DOHH2 (cell line): ENCODE data around the gene RO60.
"Not testable (repeated sequence)": the region's sequence is repeated elsewhere in the genome, so short reads cannot be mapped to it uniquely, and the experiment has no call there.

Experiments used
- H3F3A ChIP-seq: fragments of 200-600 bp; sonication (generic), shearing (Covaris generic); 2 replicates; pipeline ENCODE4 v1.6.0; 2016; ENCODE audit warnings: antibody characterized with exemption, mild to moderate bottlenecking; ENCODE audit not compliant: control insufficient read depth, insufficient read depth
- H3K27ac ChIP-seq: fragments of 200-600 bp; sonication (generic); 2 replicates; pipeline ENCODE4 v1.5.1; 2014; ENCODE audit warnings: low read depth, mild to moderate bottlenecking, low read length, moderate library complexity
- H3K27me3 ChIP-seq: fragments of 200-600 bp; sonication (generic); 2 replicates; pipeline ENCODE4 v1.6.1; 2014; ENCODE audit warnings: mild to moderate bottlenecking, low read length, mixed read lengths; ENCODE audit not compliant: control insufficient read depth
- H3K36me3 ChIP-seq: fragments of 200-600 bp; sonication (generic); 2 replicates; pipeline ENCODE4 v1.6.1; 2014; ENCODE audit warnings: mild to moderate bottlenecking, low read length, moderate library complexity, mixed read lengths; ENCODE audit not compliant: control insufficient read depth
- H3K4me1 ChIP-seq: fragments of 200-600 bp; sonication (generic); 2 replicates; pipeline ENCODE4 v1.6.1; 2014; ENCODE audit warnings: mild to moderate bottlenecking, low read length, mixed read lengths; ENCODE audit not compliant: control insufficient read depth
- H3K4me2 ChIP-seq: fragments of 200-600 bp; sonication (generic); 2 replicates; pipeline ENCODE4 v1.6.0; 2014; ENCODE audit warnings: mild to moderate bottlenecking, low read length, moderate library complexity
- H3K4me3 ChIP-seq: fragments of 200-600 bp; sonication (generic); 2 replicates; pipeline ENCODE4 v1.5.1; 2014; ENCODE audit warnings: mild to moderate bottlenecking, low read length, mixed read lengths
- H3K79me2 ChIP-seq: fragments of 200-600 bp; sonication (generic); 2 replicates; pipeline ENCODE4 v1.6.1; 2014; ENCODE audit warnings: mild to moderate bottlenecking, low read length, mixed read lengths; ENCODE audit not compliant: control insufficient read depth
- H3K9me2 ChIP-seq: fragments of 200-600 bp; sonication (generic); replicated peaks from 2 replicates; pipeline ENCODE4 v1.6.1; 2014; ENCODE audit warnings: mild to moderate bottlenecking, low read length, mixed read lengths; ENCODE audit not compliant: control insufficient read depth
- H3K9me3 ChIP-seq: fragments of 200-600 bp; sonication (generic); 2 replicates; pipeline ENCODE4 v1.6.1; 2014; ENCODE audit warnings: antibody characterized with exemption, low read length, mixed read lengths; ENCODE audit not compliant: control insufficient read depth, insufficient read depth
- H4K20me1 ChIP-seq: fragments of 200-600 bp; sonication (generic); 2 replicates; pipeline ENCODE4 v1.6.0; 2014; ENCODE audit warnings: low read depth, mild to moderate bottlenecking, antibody characterized with exemption, low read length, moderate library complexity; ENCODE audit not compliant: control insufficient read depth, insufficient read depth
- CTCF ChIP-seq: fragments of 200-600 bp; sonication (generic); IDR thresholded peaks from one replicate; pipeline ENCODE4 v1.5.1; 2014; ENCODE audit warnings: antibody characterized with exemption, mild to moderate bottlenecking, low read depth, low read length; ENCODE audit not compliant: poor library complexity, severe bottlenecking
- EZH2phosphoT487 ChIP-seq: fragments of 200-600 bp; sonication (generic); IDR thresholded peaks from 2 replicates; pipeline ENCODE4 v1.6.1; 2017; ENCODE audit warnings: borderline replicate concordance, mild to moderate bottlenecking, antibody characterized with exemption, low read length, moderate library complexity, mixed read lengths

The RO60 gene

GRCh38 chr1:193040011-193040410 is 19.4 kb upstream of the RO60 start:
- no peak overlapping the region for H3K27ac ChIP-seq
- no peaks in the 10 kb centered on the region for H3K4me1 ChIP-seq
- peaks cover 66% of the 10 kb centered on the region for H3K79me2 ChIP-seq
- 0 out of 2 replicates have a peak, but pooled peaks cover 2% of the 10 kb centered on the region for H4K20me1 ChIP-seq
- no peaks in the 10 kb centered on the region for H3K27me3 ChIP-seq
- H3K9me3 ChIP-seq, result no peaks in the 10 kb centered on the region
- H3F3A ChIP-seq, result no peaks in the 10 kb centered on the region
- TF ChIP-seq EZH2phosphoT487 (no peak), CTCF (no peak)
- H3K36me3 ChIP-seq, result peaks cover 58% of the 10 kb centered on the region
- no peak overlapping the region for H3K4me3 ChIP-seq
- H3K9me2 ChIP-seq, result no peaks in the 10 kb centered on the region
- H3K4me2 ChIP-seq, result no peak overlapping the region

GRCh38 chr1:193042766-193043691 is 16.4 kb upstream of the RO60 start:
- peaks cover 64% of the 10 kb centered on the region for H3K36me3 ChIP-seq
- no peak for TF ChIP-seq CTCF
- no peak for TF ChIP-seq EZH2phosphoT487
- peaks cover 36% of the 10 kb centered on the region for H3K79me2 ChIP-seq
- no peaks in the 10 kb centered on the region for H4K20me1 ChIP-seq
- H3K4me3 ChIP-seq, result no peak overlapping the region
- no peak overlapping the region for H3K27ac ChIP-seq
- H3K4me2 ChIP-seq, result no peak overlapping the region
- no peaks in the 10 kb centered on the region for H3K9me2 ChIP-seq
- no peaks in the 10 kb centered on the region for H3K4me1 ChIP-seq
- no peaks in the 10 kb centered on the region for H3K27me3 ChIP-seq
- no peaks in the 10 kb centered on the region for H3K9me3 ChIP-seq
- no peaks in the 10 kb centered on the region for H3F3A ChIP-seq

GRCh38 chr1:193048913-193049312 is 10.5 kb upstream of the RO60 start:
- peaks cover 75% of the 10 kb centered on the region for H3K36me3 ChIP-seq
- peaks cover 31% of the 10 kb centered on the region for H3K79me2 ChIP-seq
- not testable (repeated sequence) for H3K4me2 ChIP-seq, H3K9me3 ChIP-seq, H3K4me1 ChIP-seq, H3K27ac ChIP-seq, H3K4me3 ChIP-seq, H3F3A ChIP-seq, H3K27me3 ChIP-seq, H4K20me1 ChIP-seq, H3K9me2 ChIP-seq

- Histone ChIP-seq H3K4me1 (peaks cover 20% of the 10 kb centered on the region), H3K9me3 (no peaks in the 10 kb centered on the region), H3K79me2 (peaks cover 84% of the 10 kb centered on the region), H4K20me1 (peaks cover 10% of the 10 kb centered on the region; the same call in 1 of the 2 replicates), H3K27me3 (no peaks in the 10 kb centered on the region), H3K4me3 (no peak overlapping the region), H3K9me2 (no peaks in the 10 kb centered on the region), H3K36me3 (peaks cover 76% of the 10 kb centered on the region), H3K27ac (no peak overlapping the region), H3F3A (no peaks in the 10 kb centered on the region; the same call in 1 of the 2 replicates), H3K4me2 (no peak overlapping the region)
- TF ChIP-seq EZH2phosphoT487 (no peak), CTCF (no peak)
These were observed 5.2 kb upstream of the RO60 start for GRCh38 chr1:193054169-193054675.
